HG03575 (cell line): Measurements from ENCODE around the gene SPATA31C1.
"Not testable (repeated sequence)": the region's sequence is repeated elsewhere in the genome, so short reads cannot be mapped to it uniquely, and the experiment has no call there.

Source experiments
- ATAC-seq: cut with Tn5 transposase; IDR thresholded peaks from one replicate; pipeline ENCODE4 v1.9.1; 2021; ENCODE audit not compliant: unreplicated experiment, insufficient number of reproducible peaks, low FRiP score; ENCODE audit errors: extremely low read depth

SPATA31C1 gene

DNA sequence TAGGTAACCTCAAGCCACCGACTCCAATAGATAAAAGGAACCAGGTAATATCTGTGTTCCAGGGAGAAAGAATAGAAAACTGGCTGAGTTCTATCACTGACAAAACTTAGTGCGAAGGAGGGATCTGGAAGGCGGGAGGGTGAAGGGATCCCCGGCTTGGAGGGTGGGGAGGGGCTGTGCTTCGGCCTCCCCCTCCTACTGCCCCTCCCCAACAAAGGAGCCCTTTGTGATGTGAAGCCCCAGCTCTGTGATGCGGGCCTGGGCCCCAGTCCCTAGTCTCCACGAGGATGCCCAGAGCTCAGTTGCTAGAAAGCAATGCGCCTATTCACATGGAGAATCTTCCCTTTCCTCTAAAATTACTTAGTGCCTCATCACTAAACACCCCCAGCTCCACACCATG lies at the start of gene SPATA31C1:
SPATA31C1 (plus strand) TSS at position 301 of the 400 bp plus-strand sequence.
- not testable (repeated sequence) for ATAC-seq

DNA sequence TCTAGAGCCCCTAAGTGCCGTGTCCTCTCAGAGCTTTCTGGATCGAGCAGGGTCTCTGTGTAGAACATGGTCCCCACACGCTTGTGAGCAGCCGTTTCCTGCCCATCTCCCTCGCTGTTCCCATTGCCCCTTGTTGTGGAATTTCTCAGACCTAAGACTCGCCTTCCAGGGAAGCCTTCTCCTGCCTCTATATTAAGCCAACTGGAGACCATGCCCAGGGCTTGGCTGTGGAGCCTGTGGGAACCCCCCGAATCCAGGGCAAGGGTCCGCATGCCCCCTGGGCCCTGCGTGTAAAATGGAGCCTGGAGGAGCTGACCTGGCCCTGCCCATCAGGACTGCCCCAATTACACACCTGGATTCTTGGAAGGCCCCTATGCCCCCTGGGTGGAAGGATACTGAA lies 49.6 kb upstream of the SPATA31C1 start:
- ATAC-seq = no peak

DNA sequence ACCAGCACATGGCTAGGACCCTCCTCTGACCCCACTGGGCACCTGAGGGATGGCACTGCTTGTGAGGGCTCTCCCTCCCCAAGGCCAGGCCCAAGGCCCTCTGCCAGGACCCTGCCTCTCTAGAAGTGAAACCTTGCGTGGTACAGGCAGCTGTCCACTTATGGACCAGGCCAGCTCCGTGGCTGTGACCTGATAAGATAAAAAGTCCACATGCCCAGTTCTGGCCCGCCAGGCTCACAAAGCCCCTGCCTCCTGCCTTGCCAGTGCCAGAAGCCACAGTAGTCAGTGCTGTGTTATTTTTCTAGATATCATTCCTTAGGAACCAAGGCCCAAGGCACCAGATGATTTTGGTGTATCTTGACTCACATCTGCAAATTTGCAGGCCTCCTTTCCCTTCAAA lies 49.1 kb upstream of the SPATA31C1 start:
- no peak for ATAC-seq

DNA sequence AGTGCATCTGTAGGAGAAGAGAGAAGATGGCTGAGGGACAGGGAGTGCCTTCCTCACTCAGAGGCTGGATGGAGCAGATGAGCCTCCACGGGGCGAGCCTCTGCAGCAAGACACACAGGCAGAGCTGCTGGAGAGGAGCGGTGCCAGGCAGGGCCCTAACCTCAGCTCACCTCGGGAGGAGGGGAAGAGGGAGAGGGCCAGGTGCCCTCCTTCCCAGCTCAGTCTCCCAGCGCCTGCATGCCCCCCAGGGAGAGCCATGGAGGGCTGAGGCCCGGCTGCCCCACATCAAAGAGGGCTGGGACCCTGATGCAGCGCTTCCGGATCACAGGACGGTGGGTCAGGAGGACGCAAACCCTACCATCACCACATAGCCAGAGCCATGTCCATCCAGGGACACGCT lies 48.7 kb upstream of the SPATA31C1 start:
- ATAC-seq = no peak

DNA sequence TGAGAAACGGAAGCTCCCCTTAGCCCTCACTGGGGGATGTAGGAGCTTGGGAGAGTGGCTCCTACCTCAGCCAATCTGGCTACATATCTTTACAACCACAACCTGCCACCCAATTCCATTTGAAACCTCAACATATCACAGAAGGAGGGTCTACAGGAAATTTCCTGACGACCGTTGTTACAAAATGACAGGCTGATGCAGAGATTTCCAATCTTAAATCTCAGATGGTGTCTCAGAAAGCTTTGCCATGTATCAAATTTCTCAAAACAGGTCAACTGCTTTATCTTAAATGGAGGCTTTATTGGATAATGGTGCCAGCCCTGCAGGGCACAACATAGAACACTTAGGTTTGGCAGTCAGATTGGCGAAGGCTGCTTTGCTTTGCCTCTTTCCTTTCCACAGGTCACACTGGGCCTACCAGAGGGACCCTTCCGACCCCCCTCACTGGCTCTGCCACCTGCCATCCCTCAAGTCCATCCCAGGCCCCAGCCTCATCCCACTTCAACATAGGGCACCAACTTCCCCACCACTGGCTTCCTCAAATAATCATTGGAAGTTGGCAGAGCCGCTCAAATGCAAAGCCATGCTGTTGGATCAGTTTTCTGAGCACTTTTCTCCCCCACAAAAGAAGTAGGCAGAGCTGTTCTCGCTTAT lies 46.2 kb upstream of the SPATA31C1 start:
- no peak for ATAC-seq

DNA sequence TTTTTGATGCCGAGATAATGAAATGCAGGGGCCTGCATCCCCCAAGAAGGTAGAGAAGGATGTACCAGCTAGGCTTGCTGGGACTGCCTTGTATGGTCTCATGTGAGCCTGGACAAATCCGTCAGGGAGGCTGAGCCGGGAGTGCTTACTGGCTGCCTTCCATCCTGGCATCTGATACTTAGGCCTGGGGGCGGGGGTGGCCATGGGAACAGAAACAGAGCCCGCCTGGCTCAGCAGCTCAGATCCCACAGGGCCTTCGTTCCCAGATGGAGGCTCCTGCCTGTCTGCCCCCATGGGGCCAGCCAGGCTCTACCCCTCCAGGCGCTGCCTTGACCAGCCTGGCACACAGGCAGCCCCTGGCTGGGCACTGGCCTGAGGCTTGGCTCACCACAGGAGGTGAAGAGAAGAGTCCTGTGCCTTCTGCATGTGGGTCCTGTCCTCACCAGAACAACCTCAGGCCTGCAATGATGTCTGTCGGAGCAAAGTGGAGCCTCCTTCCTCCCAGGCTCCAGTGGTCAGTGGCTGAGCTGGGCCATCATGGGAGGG lies 45.6 kb upstream of the SPATA31C1 start:
- no peak for ATAC-seq

DNA sequence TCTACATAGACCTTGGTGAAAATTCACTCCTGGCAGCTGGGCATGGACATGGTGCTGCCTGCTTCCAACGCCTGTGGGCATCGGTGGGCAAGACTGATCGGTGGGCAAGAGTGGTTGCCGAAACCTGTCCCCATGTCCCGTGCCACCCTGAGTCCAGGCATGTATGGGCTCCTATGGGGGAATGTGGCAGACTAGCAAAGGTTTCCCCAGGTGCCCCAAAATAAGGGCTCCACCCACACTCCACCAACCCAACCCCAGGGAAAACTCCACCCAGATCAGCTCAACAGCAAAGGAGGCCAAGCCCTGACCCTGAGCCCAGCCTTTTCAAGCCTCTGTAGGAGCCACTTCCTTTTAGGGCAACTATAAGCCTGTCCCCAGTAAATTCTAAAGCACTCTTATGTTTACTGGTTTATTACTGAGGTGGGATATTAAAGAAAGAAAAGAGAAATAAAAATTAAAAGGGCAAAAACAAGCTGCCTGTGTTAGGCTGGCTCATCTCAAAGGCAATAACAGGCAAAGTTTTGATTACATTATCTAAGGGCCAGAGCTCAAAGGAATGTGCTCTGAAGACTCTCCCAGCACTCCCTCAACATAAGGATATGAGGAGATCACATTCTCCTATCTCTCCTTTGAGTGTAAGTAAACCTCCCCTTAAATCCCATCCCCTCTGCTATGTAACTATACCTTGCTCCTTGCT lies 44.0 kb upstream of the SPATA31C1 start:
- ATAC-seq = no peak

DNA sequence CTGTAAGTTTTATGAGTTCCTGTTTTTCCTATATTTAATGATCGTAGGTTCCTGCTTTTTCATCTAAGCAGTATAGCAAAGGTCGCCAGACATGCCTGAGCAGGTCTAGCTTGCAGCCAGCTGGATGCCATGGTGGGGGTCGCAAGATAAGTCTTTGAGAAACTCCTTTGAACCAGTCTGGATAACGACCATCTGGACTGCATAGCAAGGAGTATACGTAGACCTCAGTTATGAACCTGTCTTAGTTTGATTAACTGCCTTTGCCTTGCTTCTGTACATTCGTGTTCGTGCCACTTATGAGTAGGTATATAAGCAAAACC lies 43.5 kb upstream of the SPATA31C1 start:
- no peak for ATAC-seq

DNA sequence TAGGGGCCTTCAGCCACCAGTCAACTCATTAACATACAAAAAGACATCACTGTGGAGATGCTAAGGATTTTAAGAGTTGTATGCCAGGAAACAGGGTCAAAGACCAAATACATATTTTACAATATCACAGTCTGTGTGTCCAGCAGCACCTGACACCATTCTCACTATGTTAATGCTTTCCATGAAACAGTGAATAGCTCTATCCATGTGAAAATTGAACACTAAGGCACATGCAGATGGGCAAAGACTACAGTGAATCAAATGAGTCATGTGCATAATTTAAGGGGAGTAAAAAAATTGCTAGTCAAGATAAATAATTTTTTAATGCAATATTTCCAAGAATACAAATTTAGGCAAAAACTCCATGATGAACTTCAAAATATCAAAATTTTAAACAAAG lies 42.7 kb upstream of the SPATA31C1 start:
- no peak for ATAC-seq

DNA sequence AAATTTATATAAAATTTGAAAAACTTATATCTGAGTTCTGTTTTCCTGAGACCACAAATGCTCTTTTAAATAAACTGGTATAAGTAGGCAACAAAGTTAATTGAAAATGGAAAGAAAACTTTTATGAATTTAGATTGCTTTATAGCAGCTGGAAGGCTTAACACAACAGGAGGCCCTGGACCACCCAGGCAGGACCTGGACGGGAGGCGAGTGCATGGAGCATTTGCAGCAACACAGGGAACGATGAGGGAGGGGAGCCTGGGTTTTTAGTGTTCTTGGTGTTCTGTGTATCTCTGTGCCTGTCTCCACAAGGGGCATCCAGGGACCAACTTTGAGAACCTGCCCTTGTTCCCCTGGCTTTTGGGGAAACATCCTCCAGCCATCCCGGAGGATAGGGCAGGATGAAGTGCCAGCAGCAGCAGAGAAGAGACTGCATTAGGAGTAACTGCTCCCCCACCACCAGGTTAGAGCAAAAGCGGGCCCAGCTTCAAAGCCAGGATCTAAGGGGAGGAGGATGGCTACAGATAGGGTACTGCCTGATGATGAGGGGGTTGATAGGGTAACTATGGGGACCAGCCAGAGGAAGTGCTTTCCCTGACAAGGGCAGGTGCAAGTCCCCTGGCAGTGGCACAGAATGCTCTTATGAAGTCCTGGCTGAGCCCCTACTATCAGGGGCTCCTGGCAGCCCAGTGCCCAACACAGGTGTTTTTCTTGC lies 41.8 kb upstream of the SPATA31C1 start:
- no peak for ATAC-seq

DNA sequence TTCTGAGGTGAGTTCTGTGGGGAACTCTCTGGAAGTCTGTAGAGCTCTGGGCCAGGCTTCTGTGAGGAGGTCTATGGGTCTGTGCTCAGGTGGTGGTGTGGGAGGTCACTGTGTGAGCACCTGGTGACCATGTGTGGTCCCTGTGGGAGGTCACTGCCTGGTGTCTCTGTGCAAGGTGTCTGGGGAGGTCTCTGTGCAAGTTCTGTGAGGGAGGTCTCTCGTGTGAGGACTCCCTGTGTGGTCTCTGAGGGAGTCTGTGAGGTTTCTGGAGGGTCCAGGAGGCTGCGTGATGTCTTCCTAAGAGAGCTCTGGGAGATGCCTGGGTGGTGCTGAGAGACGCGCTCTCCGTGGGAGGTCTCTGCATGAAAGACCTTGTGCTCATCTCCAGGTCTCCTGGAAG lies 41.1 kb upstream of the SPATA31C1 start:
- ATAC-seq = no peak

DNA sequence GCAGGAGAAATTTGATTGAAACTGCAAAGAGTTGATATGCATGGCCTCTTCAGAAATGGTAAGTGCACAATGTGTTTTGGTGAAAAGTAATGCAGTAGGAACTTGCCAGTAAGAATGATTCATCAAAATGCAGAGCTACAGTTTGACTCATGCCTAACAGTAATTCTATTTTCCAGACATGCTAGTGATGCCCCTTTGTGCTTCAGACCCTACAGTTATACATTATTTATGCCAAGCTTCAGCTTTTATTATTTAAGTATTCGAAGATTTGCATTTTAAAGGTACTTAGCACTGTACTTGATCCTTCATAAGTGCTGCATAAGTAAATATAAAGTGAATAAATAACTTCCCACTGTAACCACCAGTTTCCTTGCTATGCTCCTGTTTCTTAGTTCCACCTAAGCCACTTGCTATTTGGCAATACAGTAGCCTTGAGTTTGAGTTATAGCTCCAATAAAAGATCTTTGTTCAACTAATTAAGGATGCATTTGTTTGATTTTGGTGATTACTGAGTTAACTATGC lies 38.7 kb upstream of the SPATA31C1 start:
- no peak for ATAC-seq

DNA sequence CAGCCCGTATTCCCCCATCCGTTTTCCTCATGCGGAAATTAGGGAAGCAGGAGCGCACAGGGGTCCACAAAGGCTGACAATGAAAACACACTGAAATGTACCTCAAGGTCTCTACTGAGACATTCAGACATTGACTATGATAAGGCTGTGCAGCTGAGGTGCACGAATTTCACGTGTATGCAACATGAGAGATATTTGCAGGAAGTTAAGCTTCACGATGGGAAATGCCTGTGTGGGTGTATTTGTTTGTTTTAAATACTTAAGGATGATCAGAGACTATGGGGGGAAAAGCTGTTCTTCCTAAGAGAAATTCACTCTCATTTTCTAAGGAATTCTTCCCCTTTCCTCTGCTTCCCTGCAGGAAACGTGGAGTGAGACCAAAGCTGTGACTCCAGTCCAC lies 37.6 kb upstream of the SPATA31C1 start:
- no peak for ATAC-seq

DNA sequence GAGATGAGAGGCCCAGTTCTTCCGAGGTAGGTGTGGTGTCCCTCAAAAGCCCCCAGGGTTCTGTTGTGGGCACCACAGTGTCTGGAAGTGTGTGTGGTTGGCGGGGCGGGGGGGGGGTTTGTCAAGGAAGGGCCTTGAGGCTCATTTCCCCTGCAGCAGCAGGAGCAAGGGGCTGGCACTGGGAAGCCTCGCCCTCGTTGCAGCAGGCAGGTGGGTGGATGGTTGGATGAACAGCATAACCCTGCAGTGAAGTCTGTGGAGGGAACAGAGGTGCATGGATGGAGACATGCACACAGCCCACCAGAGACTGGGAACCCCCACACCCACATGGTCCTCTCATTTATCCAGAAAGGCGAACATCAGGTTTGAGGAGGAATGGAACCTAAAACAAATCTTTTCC lies 37.1 kb upstream of the SPATA31C1 start:
- no peak for ATAC-seq

DNA sequence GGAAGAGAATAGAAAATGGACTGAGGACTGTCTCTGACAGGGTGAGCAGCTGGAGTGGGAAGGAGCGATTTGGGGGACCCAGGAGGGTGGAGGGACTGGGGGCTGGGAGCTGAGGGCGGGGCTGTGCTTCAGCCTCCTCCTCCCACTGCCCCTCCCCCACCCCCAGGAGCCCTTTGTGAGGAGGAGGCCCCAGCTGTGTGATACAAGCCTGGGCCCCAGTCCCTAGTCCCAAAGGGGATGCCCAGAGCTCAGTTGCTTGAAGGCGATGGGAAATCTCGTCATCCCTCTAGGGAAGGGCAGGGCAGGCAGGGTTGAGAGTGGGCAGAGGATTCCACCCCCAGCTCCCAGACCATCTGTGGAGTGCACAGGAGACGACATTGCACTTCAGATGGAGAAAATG lies 35.1 kb upstream of the SPATA31C1 start, which contains the start of gene SPATA31E1:
SPATA31E1 (plus strand) TSS at position 251 of the 400 bp plus-strand sequence; CDS start at position 266, 15 bp downstream.
- no peak for ATAC-seq

DNA sequence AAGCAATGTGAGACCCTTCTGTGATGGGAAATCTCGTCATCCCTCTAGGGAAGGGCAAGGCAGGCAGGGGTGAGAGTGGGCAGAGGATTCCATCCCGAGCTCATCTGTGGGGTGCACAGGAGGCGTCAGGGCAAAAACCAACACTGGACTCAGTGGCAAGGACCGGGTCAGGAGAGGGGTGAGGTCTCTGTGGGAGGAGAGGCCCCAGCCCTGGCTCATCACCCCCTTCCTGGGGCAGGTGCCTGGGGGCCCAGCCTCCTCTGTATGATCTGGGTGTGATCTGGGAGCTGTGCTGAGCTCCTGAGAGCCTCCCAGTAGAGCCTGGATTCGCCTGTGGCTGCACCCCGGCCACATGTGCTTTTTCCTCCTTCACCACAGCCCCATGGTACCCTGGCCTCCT lies 34.5 kb upstream of the SPATA31C1 start:
- no peak for ATAC-seq

DNA sequence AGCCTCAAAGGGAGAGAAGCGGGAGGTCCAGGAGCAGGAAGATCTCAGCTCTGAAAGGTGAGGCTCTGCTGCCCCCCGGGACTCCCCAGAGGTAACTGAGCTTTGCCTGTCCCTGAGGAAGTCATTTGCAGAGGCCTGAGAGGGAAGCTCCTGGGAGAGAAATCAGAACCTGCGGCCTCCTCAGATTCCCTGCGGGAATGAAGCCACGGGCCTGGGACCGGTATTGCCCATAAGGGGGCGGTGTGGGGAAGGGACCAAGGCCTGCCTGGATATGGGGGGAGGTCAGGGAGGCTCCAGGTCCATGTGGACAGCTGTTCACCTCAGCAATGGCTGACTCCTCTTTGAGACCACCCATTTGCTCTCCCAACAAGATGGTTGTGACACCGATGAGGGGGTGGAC lies 33.8 kb upstream of the SPATA31C1 start:
- no peak for ATAC-seq

DNA sequence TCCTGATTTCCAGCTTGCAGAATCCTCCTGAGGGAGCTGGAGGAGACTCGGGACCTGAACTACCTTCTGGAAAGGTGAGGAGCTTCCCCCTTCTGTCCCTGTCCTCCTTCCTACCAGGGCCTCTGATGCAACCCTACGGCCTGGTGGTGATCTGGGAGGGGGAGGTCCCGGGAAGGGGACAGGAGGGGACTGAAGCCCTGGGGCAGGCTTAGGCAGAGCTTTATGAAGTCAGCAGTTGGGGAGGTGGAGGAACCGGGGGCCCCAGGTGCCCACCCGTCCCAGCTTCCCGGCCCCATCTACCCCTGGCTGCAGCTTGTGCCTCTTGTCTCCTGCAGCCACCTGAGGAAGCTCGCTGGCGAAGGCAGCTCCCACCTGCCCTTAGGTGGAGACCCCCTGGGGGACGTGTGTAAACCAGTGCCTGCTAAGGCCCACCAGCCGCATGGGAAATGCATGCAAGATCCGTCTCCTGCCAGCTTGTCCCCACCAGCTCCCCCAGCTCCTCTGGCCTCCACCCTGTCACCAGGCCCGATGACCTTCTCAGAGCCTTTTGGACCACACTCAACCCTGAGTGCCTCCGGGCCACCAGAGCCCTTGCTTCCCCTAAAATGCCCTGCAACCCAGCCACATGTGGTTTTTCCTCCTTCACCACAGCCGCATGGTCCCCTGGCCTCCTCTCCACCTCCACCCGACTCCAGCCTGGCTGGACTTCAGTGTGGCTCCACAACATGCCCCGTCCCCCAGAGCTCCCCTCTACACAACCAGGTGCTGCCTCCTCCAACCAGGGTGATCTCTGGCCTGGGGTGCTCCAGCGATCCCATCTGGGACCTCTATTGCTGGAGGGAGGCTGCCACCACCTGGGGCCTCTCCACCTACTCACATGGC lies 32.9 kb upstream of the SPATA31C1 start:
- ATAC-seq = no peak
